Mucosa of stomach (tissue), 1 donor: ENCODE data around the gene A3GALT2.

Experiments used
- H3K27me3 ChIP-seq: one replicate; pipeline ENCODE4 v1.7.0; 2013; ENCODE audit warnings: mild to moderate bottlenecking, low read length; ENCODE audit not compliant: control insufficient read depth, insufficient read depth
- H3K36me3 ChIP-seq: one replicate; pipeline ENCODE4 v1.7.0; 2013; ENCODE audit warnings: low read length; ENCODE audit not compliant: control insufficient read depth, insufficient read depth
- H3K4me1 ChIP-seq: one replicate; pipeline ENCODE4 v1.7.0; 2013; ENCODE audit warnings: mild to moderate bottlenecking, low read length; ENCODE audit not compliant: control insufficient read depth, insufficient read depth
- H3K4me3 ChIP-seq: one replicate; pipeline ENCODE4 v1.7.0; 2013; ENCODE audit warnings: low read length
- H3K9ac ChIP-seq: one replicate; pipeline ENCODE4 v1.7.0; 2013; ENCODE audit warnings: mild to moderate bottlenecking, low read length, moderate library complexity
- H3K9me3 ChIP-seq: one replicate; pipeline ENCODE4 v1.7.0; 2013; ENCODE audit warnings: mild to moderate bottlenecking, low read length, moderate library complexity; ENCODE audit not compliant: control insufficient read depth
- donor health status: Pancreatic carcinoma.

A3GALT2 gene

GRCh38 chr1:33338440-33339211 lies 17.7 kb upstream of the A3GALT2 start:
- no peak overlapping the region for H3K4me3 ChIP-seq
- peak overlapping the region; percentile 63 for H3K9ac ChIP-seq
- peaks cover 82% of the 10 kb centered on the region for H3K4me1 ChIP-seq
- no peaks in the 10 kb centered on the region for H3K27me3 ChIP-seq
- no peaks in the 10 kb centered on the region for H3K9me3 ChIP-seq
- no peaks in the 10 kb centered on the region for H3K36me3 ChIP-seq

- H3K4me3 ChIP-seq: no peak overlapping the region
Observed at GRCh38 chr1:33338048-33338439, 17.1 kb upstream of the A3GALT2 start.

GRCh38 chr1:33337441-33337840 lies 16.5 kb upstream of the A3GALT2 start:
- Histone ChIP-seq H3K27me3 (no peaks in the 10 kb centered on the region), H3K9ac (no peak overlapping the region), H3K4me3 (no peak overlapping the region), H3K9me3 (no peaks in the 10 kb centered on the region), H3K4me1 (peaks cover 79% of the 10 kb centered on the region), H3K36me3 (peaks cover 4% of the 10 kb centered on the region)

More at GRCh38 chr1:33338048-33338439, 17.1 kb upstream of the A3GALT2 start:
- no peaks in the 10 kb centered on the region for H3K27me3 ChIP-seq
- H3K36me3 ChIP-seq: no peaks in the 10 kb centered on the region
- H3K9ac ChIP-seq: peak overlapping the region; percentile 63
- H3K9me3 ChIP-seq: no peaks in the 10 kb centered on the region
- H3K4me1 ChIP-seq: peaks cover 79% of the 10 kb centered on the region

GRCh38 chr1:33336580-33336979 lies 15.7 kb upstream of the A3GALT2 start:
- Histone ChIP-seq H3K36me3 (peaks cover 4% of the 10 kb centered on the region), H3K9me3 (no peaks in the 10 kb centered on the region), H3K4me1 (peaks cover 73% of the 10 kb centered on the region), H3K9ac (no peak overlapping the region), H3K4me3 (no peak overlapping the region), H3K27me3 (no peaks in the 10 kb centered on the region)

DNA sequence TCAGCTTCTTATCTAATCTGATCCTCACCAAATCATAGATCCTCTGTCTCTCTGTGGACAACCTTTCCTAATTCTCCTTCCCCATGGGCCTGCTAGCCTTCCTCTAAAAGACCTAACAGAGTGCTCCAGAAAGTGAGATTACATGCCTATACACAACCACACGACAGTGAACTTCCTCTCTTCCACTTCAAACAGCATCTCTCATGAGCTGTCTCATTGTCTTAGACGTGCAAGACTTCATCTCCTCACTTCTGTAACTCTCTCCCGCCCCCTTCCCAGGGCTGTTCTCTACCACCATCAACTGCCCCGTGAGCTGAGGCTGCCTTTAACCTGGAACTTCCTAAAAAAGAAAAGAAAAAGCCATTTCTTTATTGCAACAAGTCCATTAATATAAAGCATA lies 14.1 kb upstream of the A3GALT2 start:
- Histone ChIP-seq H3K36me3 (peaks cover 13% of the 10 kb centered on the region), H3K9me3 (no peaks in the 10 kb centered on the region), H3K4me3 (no peak overlapping the region), H3K27me3 (no peaks in the 10 kb centered on the region), H3K9ac (no peak overlapping the region), H3K4me1 (peaks cover 57% of the 10 kb centered on the region)

GRCh38 chr1:33334081-33334552 lies 13.2 kb upstream of the A3GALT2 start:
- Histone ChIP-seq H3K27me3 (no peaks in the 10 kb centered on the region), H3K9me3 (no peaks in the 10 kb centered on the region), H3K9ac (no peak overlapping the region), H3K36me3 (peaks cover 14% of the 10 kb centered on the region), H3K4me1 (peaks cover 48% of the 10 kb centered on the region), H3K4me3 (no peak overlapping the region)

- H3K4me1 ChIP-seq: peaks cover 37% of the 10 kb centered on the region
- H3K4me3 ChIP-seq: no peak overlapping the region
- H3K9me3 ChIP-seq: no peaks in the 10 kb centered on the region
Observed at GRCh38 chr1:33332881-33333280, 12.0 kb upstream of the A3GALT2 start.

GRCh38 chr1:33332357-33332789 lies 11.5 kb upstream of the A3GALT2 start:
- Histone ChIP-seq H3K27me3 (no peaks in the 10 kb centered on the region), H3K36me3 (peaks cover 22% of the 10 kb centered on the region), H3K9me3 (no peaks in the 10 kb centered on the region), H3K4me3 (no peak overlapping the region), H3K9ac (no peak overlapping the region), H3K4me1 (peaks cover 36% of the 10 kb centered on the region)

More at GRCh38 chr1:33332881-33333280, 12.0 kb upstream of the A3GALT2 start:
- no peaks in the 10 kb centered on the region for H3K27me3 ChIP-seq
- peaks cover 22% of the 10 kb centered on the region for H3K36me3 ChIP-seq
- no peak overlapping the region for H3K9ac ChIP-seq

DNA sequence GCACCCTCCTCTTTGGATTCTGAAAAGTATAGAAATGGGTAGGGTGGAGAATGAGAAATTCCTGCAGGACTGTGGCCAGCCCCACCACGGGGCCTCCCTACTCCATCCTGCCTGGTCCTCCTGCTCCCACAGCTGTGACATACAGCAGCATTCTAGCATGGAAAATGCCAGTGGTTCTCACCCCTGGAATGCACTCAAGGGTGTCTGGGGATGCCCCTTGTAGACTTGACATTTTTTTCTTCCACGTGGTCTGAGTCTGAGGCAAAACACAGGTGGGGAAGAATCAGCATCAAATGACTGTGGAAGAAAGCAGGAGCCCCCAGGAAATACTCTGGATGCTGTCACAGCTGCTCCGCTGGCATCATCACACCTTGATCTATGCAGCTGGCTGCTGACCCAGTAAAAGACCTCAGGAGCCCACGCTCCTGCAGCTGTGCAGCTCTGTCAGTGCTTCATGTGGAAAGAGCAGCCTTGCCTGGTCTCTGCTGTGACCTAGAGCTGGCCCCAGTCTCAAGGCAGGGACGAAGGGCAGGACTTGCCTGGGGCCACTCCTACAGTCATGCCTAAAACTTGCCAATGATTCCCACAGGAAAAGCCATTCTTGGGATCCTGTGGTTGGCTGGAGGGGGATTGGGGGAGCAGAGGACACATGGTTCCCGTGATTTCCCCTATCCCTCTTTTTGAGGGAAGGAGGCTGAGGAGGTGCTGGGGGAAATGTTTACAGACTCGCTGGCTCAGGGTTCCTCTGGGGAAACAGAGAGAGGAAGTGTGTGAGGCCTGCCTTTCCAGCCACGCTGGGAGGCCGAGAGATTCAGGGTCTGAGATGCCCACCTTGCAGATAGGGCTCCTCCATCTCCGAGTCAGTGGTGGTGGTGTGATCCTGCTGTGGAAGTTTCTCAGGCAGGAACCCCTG lies 10.8 kb upstream of the A3GALT2 start:
- H3K27me3 ChIP-seq: no peaks in the 10 kb centered on the region
- H3K9me3 ChIP-seq: no peaks in the 10 kb centered on the region
- no peak overlapping the region for H3K4me3 ChIP-seq
- H3K4me1 ChIP-seq: peaks cover 36% of the 10 kb centered on the region
- no peak overlapping the region for H3K9ac ChIP-seq
- H3K36me3 ChIP-seq: peaks cover 22% of the 10 kb centered on the region

- peaks cover 30% of the 10 kb centered on the region for H3K4me1 ChIP-seq
- H3K9ac ChIP-seq: no peak overlapping the region
- H3K4me3 ChIP-seq: no peak overlapping the region
- H3K9me3 ChIP-seq: no peaks in the 10 kb centered on the region
- H3K27me3 ChIP-seq: no peaks in the 10 kb centered on the region
- peaks cover 27% of the 10 kb centered on the region for H3K36me3 ChIP-seq
Observed at GRCh38 chr1:33330906-33331305, 10.0 kb upstream of the A3GALT2 start.

- Histone ChIP-seq H3K4me1 (peaks cover 30% of the 10 kb centered on the region), H3K27me3 (no peaks in the 10 kb centered on the region), H3K9me3 (no peaks in the 10 kb centered on the region), H3K9ac (no peak overlapping the region), H3K36me3 (peaks cover 32% of the 10 kb centered on the region), H3K4me3 (no peak overlapping the region)
Observed at GRCh38 chr1:33330361-33330890, 9.5 kb upstream of the A3GALT2 start.
